ENCODE data around the gene FOXF1. TPM values are rescaled to one million over a fixed set of nuclear protein-coding genes. Genes with fewer than 3 reads are reported as not detected.

The FOXF1 gene
- total RNA-seq, 1 donor from 2014 or later: not detected

GRCh38 chr16:86522634-86523033 lies 12.3 kb downstream of the FOXF1 start:
- no peaks in the 10 kb centered on the region for H3K4me1 Mint-ChIP-seq

GRCh38 chr16:86523166-86523740 lies 12.9 kb downstream of the FOXF1 start:
- no peaks in the 10 kb centered on the region for H4K20me1 ChIP-seq (ENCODE audit: low read depth)
- no peak overlapping the region for H3K27ac ChIP-seq
- H3F3A ChIP-seq (ENCODE audit: low read depth): no peaks in the 10 kb centered on the region
- Mint-ChIP-seq H3K4me1 (no peaks in the 10 kb centered on the region), H3K27me3 (ENCODE audit: insufficient read depth, low read depth) (peaks cover 42% of the 10 kb centered on the region), H3K9me3 (no peaks in the 10 kb centered on the region), H3K36me3 (no peaks in the 10 kb centered on the region), H3K27ac (no peak overlapping the region), H3K4me3 (no peak overlapping the region)
- no peaks in the 10 kb centered on the region for H3K79me2 ChIP-seq (ENCODE audit: low read depth)
- no peaks in the 10 kb centered on the region for H3K9me3 ChIP-seq (ENCODE audit: low read depth)
- H3K36me3 ChIP-seq: no peaks in the 10 kb centered on the region
- no peak overlapping the region for H3K9ac ChIP-seq
- H3K4me3 ChIP-seq: no peak overlapping the region
- no peak overlapping the region for H2AFZ ChIP-seq (replicated peaks)
- DNase-seq (ENCODE audit: low spot score): no peak
- peaks cover 39% of the 10 kb centered on the region for H3K27me3 ChIP-seq
- H3K4me2 ChIP-seq: no peak overlapping the region
- TF ChIP-seq EZH2phosphoT487 (IDR thresholded peaks at IDR 0.05) (no peak), CTCF (IDR thresholded peaks at IDR 0.05) (no peak), EZH2 (IDR thresholded peaks at IDR 0.05) (no peak)
- no peaks in the 10 kb centered on the region for H3K4me1 ChIP-seq

More at GRCh38 chr16:86522634-86523033, 12.3 kb downstream of the FOXF1 start:
- H3K36me3 ChIP-seq: no peaks in the 10 kb centered on the region
- H3F3A ChIP-seq (ENCODE audit: low read depth): no peaks in the 10 kb centered on the region
- H3K27ac ChIP-seq: no peak overlapping the region
- H4K20me1 ChIP-seq (ENCODE audit: low read depth): no peaks in the 10 kb centered on the region
- H3K4me1 ChIP-seq: no peaks in the 10 kb centered on the region
- Mint-ChIP-seq H3K27me3 (ENCODE audit: insufficient read depth, low read depth) (peaks cover 48% of the 10 kb centered on the region), H3K9me3 (no peaks in the 10 kb centered on the region), H3K36me3 (no peaks in the 10 kb centered on the region), H3K4me3 (no peak overlapping the region), H3K27ac (no peak overlapping the region)
- H3K27me3 ChIP-seq: peaks cover 45% of the 10 kb centered on the region
- no peaks in the 10 kb centered on the region for H3K79me2 ChIP-seq (ENCODE audit: low read depth)
- TF ChIP-seq EZH2phosphoT487 (IDR thresholded peaks at IDR 0.05): no peak
- no peak for TF ChIP-seq EZH2 (IDR thresholded peaks at IDR 0.05)
- no peak for TF ChIP-seq CTCF (IDR thresholded peaks at IDR 0.05)
- H3K4me2 ChIP-seq: no peak overlapping the region
- H3K4me3 ChIP-seq: no peak overlapping the region
- no peaks in the 10 kb centered on the region for H3K9me3 ChIP-seq (ENCODE audit: low read depth)
- no peak for DNase-seq (ENCODE audit: low spot score)
- no peak overlapping the region for H3K9ac ChIP-seq
- H2AFZ ChIP-seq (replicated peaks): no peak overlapping the region

- no peaks in the 10 kb centered on the region for H3K79me2 ChIP-seq (ENCODE audit: low read depth)
- no peaks in the 10 kb centered on the region for H3K4me1 Mint-ChIP-seq
- H3K9ac ChIP-seq: no peak overlapping the region
- no peak overlapping the region for H3K27ac Mint-ChIP-seq
- H3F3A ChIP-seq (ENCODE audit: low read depth): no peaks in the 10 kb centered on the region
- peaks cover 31% of the 10 kb centered on the region for H3K27me3 ChIP-seq
- H3K9me3 Mint-ChIP-seq: no peaks in the 10 kb centered on the region
- no peak overlapping the region for H3K4me3 Mint-ChIP-seq
- TF ChIP-seq CTCF (IDR thresholded peaks at IDR 0.05) (no peak), EZH2phosphoT487 (IDR thresholded peaks at IDR 0.05) (no peak), EZH2 (IDR thresholded peaks at IDR 0.05) (no peak)
- H3K9me3 ChIP-seq (ENCODE audit: low read depth): no peaks in the 10 kb centered on the region
- H3K36me3 Mint-ChIP-seq: no peaks in the 10 kb centered on the region
- peaks cover 34% of the 10 kb centered on the region for H3K27me3 Mint-ChIP-seq (ENCODE audit: insufficient read depth, low read depth)
- H3K4me3 ChIP-seq: no peak overlapping the region
- H2AFZ ChIP-seq (replicated peaks): no peak overlapping the region
- H3K4me2 ChIP-seq: no peak overlapping the region
- H3K27ac ChIP-seq: no peak overlapping the region
- DNase-seq (ENCODE audit: low spot score): no peak
- no peaks in the 10 kb centered on the region for H3K4me1 ChIP-seq
- no peaks in the 10 kb centered on the region for H3K36me3 ChIP-seq
- H4K20me1 ChIP-seq (ENCODE audit: low read depth): no peaks in the 10 kb centered on the region
These were observed 13.7 kb downstream of the FOXF1 start for GRCh38 chr16:86524029-86524428.

Data from neural progenitor cell (in vitro differentiated cells).